Stimulated activated effector memory CD8-positive, alpha-beta T cell treated with anti-CD3 and anti-CD28 coated beads, Interleukin-12 subunit alpha, Interleukin-12 subunit beta, amount 100 ng/mL, for 72 hours (primary cell): Measurements from ENCODE around the gene PTPN11.
A peak's percentile ranks its signal among the peaks of the same experiment; 100 is the strongest.
"Not testable (repeated sequence)": the region's sequence is repeated elsewhere in the genome, so short reads cannot be mapped to it uniquely, and the experiment has no call there.

Experiments used
- ATAC-seq: fragments of 150-1000 bp; cut with Tn5 transposase; 2 replicates; pipeline ENCODE4 v1.10.0; 2021
- DNase-seq, 2 donors: peaks; one replicate each; pipeline ENCODE4 v3.0.0; 2021 to 2022; ENCODE audit warnings: low spot score in 2 of 2
- H3K27ac Mint-ChIP-seq: one replicate; pipeline ENCODE4 v1.8.0; 2022; ENCODE audit warnings: mild to moderate bottlenecking, mixed read lengths
- H3K36me3 Mint-ChIP-seq: one replicate; pipeline ENCODE4 v1.8.0; 2022; ENCODE audit warnings: mild to moderate bottlenecking, mixed read lengths
- H3K4me1 Mint-ChIP-seq: one replicate; pipeline ENCODE4 v1.8.0; 2022; ENCODE audit warnings: mixed read lengths
- H3K4me3 Mint-ChIP-seq: one replicate; pipeline ENCODE4 v1.8.0; 2022; ENCODE audit warnings: mild to moderate bottlenecking, mixed read lengths
- H3K9me3 Mint-ChIP-seq: one replicate; pipeline ENCODE4 v1.8.0; 2022; ENCODE audit warnings: mixed read lengths

The PTPN11 gene

GRCh38 chr12:112418608-112419296, at the start of gene PTPN11:
PTPN11 (plus strand) TSS chr12:112418947; CDS start chr12:112419112, 165 bp downstream.
- Mint-ChIP-seq H3K27ac (peak within 1 kb of the TSS; percentile 97), H3K36me3 (peaks cover 44% of the 10 kb centered on the region), H3K4me1 (peaks cover 41% of the 10 kb centered on the region), H3K4me3 (peak within 1 kb of the TSS; percentile 94), H3K9me3 (no peaks in the 10 kb centered on the region)
- ATAC-seq (peak; percentile 91), DNase-seq (peak; percentile 96 to 98)

- no peaks in the 10 kb centered on the region for H3K36me3 Mint-ChIP-seq
- ATAC-seq = no peak
- no peak overlapping the region for H3K27ac Mint-ChIP-seq
- no peak for DNase-seq
- H3K9me3 Mint-ChIP-seq = no peaks in the 10 kb centered on the region
- H3K4me3 Mint-ChIP-seq = no peak overlapping the region
- H3K4me1 Mint-ChIP-seq = peaks cover 8% of the 10 kb centered on the region
Measured at GRCh38 chr12:112370199-112370598, 48.5 kb upstream of the PTPN11 start.

GRCh38 chr12:112370868-112371510, 47.8 kb upstream of the PTPN11 start:
- H3K36me3 Mint-ChIP-seq = no peaks in the 10 kb centered on the region

GRCh38 chr12:112374166-112374740, 44.5 kb upstream of the PTPN11 start:
- peaks cover 14% of the 10 kb centered on the region for H3K4me1 Mint-ChIP-seq
- ATAC-seq (no peak), DNase-seq (no peak)
- H3K36me3 Mint-ChIP-seq = peaks cover 6% of the 10 kb centered on the region
- H3K4me3 Mint-ChIP-seq = no peak overlapping the region
- no peak overlapping the region for H3K27ac Mint-ChIP-seq
- no peaks in the 10 kb centered on the region for H3K9me3 Mint-ChIP-seq

More at GRCh38 chr12:112370868-112371510, 47.8 kb upstream of the PTPN11 start:
- Mint-ChIP-seq H3K27ac (no peak overlapping the region), H3K4me1 (peaks cover 8% of the 10 kb centered on the region), H3K4me3 (no peak overlapping the region), H3K9me3 (no peaks in the 10 kb centered on the region)
- DNase-seq (no peak), ATAC-seq (no peak)

- Mint-ChIP-seq H3K36me3 (peaks cover 6% of the 10 kb centered on the region), H3K4me1 (peaks cover 20% of the 10 kb centered on the region), H3K4me3 (no peak overlapping the region), H3K27ac (no peak overlapping the region), H3K9me3 (no peaks in the 10 kb centered on the region)
- no peak for ATAC-seq
- no peak for DNase-seq
Measured at GRCh38 chr12:112375105-112375504, 43.6 kb upstream of the PTPN11 start.

GRCh38 chr12:112380663-112381405, 37.9 kb upstream of the PTPN11 start:
- Mint-ChIP-seq H3K4me1 (peaks cover 31% of the 10 kb centered on the region), H3K36me3 (peaks cover 13% of the 10 kb centered on the region), H3K27ac (peak overlapping the region; percentile 95), H3K4me3 (peak overlapping the region; percentile 91), H3K9me3 (no peaks in the 10 kb centered on the region)
- no peak for DNase-seq
- ATAC-seq = no peak

GRCh38 chr12:112381406-112381882, 37.3 kb upstream of the PTPN11 start:
- ATAC-seq (peak; percentile 58), DNase-seq (peak; percentile 29 to 58)
- no peaks in the 10 kb centered on the region for H3K9me3 Mint-ChIP-seq
- peak overlapping the region; percentile 95 for H3K27ac Mint-ChIP-seq
- H3K36me3 Mint-ChIP-seq = peaks cover 10% of the 10 kb centered on the region
- peak overlapping the region; percentile 91 for H3K4me3 Mint-ChIP-seq
- peaks cover 31% of the 10 kb centered on the region for H3K4me1 Mint-ChIP-seq

- DNase-seq = peak; percentile 87 to 96
- peak; percentile 96 for ATAC-seq
- Mint-ChIP-seq H3K4me3 (peak within 1 kb of the TSS; percentile 91), H3K9me3 (no peaks in the 10 kb centered on the region), H3K36me3 (peaks cover 7% of the 10 kb centered on the region), H3K4me1 (peaks cover 34% of the 10 kb centered on the region), H3K27ac (peak within 1 kb of the TSS; percentile 95)
Measured at GRCh38 chr12:112381883-112382796, 36.6 kb upstream of the PTPN11 start, which contains the start of gene HECTD4. HECTD4 (minus strand) TSS chr12:112382431; CDS start chr12:112382128, 303 bp downstream.

GRCh38 chr12:112382866-112383265, 35.9 kb upstream of the PTPN11 start:
- DNase-seq = no peak
- H3K4me3 Mint-ChIP-seq = peak overlapping the region; percentile 91
- H3K36me3 Mint-ChIP-seq = peaks cover 7% of the 10 kb centered on the region
- peak overlapping the region; percentile 95 for H3K27ac Mint-ChIP-seq
- no peak for ATAC-seq
- H3K9me3 Mint-ChIP-seq = no peaks in the 10 kb centered on the region
- H3K4me1 Mint-ChIP-seq = peaks cover 40% of the 10 kb centered on the region

- no peak overlapping the region for H3K4me3 Mint-ChIP-seq
- no peaks in the 10 kb centered on the region for H3K9me3 Mint-ChIP-seq
- H3K36me3 Mint-ChIP-seq = no peaks in the 10 kb centered on the region
- H3K4me1 Mint-ChIP-seq = peaks cover 22% of the 10 kb centered on the region
- ATAC-seq = no peak
- DNase-seq = no peak
- H3K27ac Mint-ChIP-seq = peak overlapping the region; percentile 78
Measured at GRCh38 chr12:112386726-112387125, 32.0 kb upstream of the PTPN11 start.

GRCh38 chr12:112389228-112389627, 29.5 kb upstream of the PTPN11 start:
- H3K4me3 Mint-ChIP-seq = no peak overlapping the region
- ATAC-seq (no peak), DNase-seq (no peak)
- H3K27ac Mint-ChIP-seq = no peak overlapping the region
- H3K36me3 Mint-ChIP-seq = no peaks in the 10 kb centered on the region
- H3K9me3 Mint-ChIP-seq = no peaks in the 10 kb centered on the region
- peaks cover 15% of the 10 kb centered on the region for H3K4me1 Mint-ChIP-seq

GRCh38 chr12:112389922-112390654, 28.7 kb upstream of the PTPN11 start:
- H3K4me3 Mint-ChIP-seq, H3K27ac Mint-ChIP-seq, H3K9me3 Mint-ChIP-seq, DNase-seq, H3K36me3 Mint-ChIP-seq, ATAC-seq: not testable (repeated sequence)
- peaks cover 15% of the 10 kb centered on the region for H3K4me1 Mint-ChIP-seq

GRCh38 chr12:112393328-112393727, 25.4 kb upstream of the PTPN11 start:
- Mint-ChIP-seq H3K4me3 (no peak overlapping the region), H3K4me1 (no peaks in the 10 kb centered on the region), H3K27ac (no peak overlapping the region), H3K36me3 (no peaks in the 10 kb centered on the region), H3K9me3 (no peaks in the 10 kb centered on the region)
- no peak for DNase-seq
- ATAC-seq = no peak

GRCh38 chr12:112401054-112401453, 17.7 kb upstream of the PTPN11 start:
- no peaks in the 10 kb centered on the region for H3K9me3 Mint-ChIP-seq
- H3K4me3 Mint-ChIP-seq = no peak overlapping the region
- no peaks in the 10 kb centered on the region for H3K4me1 Mint-ChIP-seq
- H3K27ac Mint-ChIP-seq = no peak overlapping the region
- ATAC-seq = no peak
- no peak for DNase-seq
- peaks cover 37% of the 10 kb centered on the region for H3K36me3 Mint-ChIP-seq
